Measurements from ENCODE around the gene SBNO2.

DNA sequence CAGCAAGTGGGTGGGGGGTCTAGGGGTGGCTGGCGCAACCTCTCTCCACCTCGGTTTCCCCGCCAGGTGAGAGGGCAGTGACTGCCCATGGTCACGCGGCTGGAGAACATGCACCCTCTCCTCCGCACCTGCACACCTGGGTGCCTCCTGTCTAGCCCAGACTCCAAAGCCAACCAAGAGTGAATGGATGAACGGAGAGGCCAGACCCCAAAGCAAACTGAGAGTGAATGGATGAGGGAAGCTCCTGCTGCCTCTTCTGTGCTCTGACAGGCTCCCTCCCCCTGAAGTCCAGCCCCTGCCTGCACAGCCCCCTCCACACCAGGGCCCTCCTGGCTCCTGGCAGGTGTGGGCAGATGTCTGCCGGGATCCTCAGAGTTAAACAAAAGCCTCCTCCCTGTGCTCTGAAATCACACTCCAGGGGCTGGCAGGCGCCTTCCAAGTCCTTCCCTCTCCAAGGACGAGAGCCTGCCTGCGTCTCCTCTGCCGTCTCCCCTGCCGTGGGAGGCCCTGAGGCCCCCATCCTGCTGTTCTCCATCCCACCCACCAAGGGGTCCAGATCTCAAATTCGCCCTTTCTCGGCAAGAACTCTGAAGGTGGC, 2.2 kb downstream of the SBNO2 start:
- no peak for TF ChIP-seq CTCF (IDR thresholded peaks at IDR 0.05)
- TF ChIP-seq POLR2A (IDR thresholded peaks at IDR 0.05) = peak in 1 of 2 donors; percentile 67
